Right kidney (tissue), 1 donor: ENCODE data around the gene VSTM2L.
A peak's percentile ranks its signal among the peaks of the same experiment; 100 is the strongest.

Source experiments
- DNase-seq: peaks from one replicate; pipeline ENCODE4 v3.0.0-alpha.2; 2016

The VSTM2L gene

DNA sequence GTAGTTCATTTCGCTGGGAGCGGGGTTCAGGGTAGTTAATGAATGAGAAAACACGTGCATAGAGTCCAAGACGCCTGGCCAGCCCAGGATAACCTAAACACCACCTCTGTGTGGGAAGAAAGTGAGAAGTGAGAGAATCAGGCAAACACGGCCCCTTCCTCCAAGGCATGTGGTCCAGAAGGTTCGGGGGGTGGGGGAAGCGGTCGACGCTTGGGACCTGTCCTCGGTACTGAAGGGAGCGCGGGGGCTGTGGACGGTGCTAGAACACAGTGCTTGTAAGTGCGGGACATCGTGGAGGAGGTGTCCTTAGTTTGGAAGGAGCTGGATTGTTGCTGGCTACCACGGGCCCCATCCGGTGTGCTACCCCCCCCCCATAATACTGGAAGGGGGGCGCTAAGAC is 1.7 kb upstream of the VSTM2L start:
- DNase-seq, result no peak

- DNase-seq, result peak; percentile 59
Measured at GRCh38 chr20:37901654-37902503, 1.0 kb upstream of the VSTM2L start.

DNA sequence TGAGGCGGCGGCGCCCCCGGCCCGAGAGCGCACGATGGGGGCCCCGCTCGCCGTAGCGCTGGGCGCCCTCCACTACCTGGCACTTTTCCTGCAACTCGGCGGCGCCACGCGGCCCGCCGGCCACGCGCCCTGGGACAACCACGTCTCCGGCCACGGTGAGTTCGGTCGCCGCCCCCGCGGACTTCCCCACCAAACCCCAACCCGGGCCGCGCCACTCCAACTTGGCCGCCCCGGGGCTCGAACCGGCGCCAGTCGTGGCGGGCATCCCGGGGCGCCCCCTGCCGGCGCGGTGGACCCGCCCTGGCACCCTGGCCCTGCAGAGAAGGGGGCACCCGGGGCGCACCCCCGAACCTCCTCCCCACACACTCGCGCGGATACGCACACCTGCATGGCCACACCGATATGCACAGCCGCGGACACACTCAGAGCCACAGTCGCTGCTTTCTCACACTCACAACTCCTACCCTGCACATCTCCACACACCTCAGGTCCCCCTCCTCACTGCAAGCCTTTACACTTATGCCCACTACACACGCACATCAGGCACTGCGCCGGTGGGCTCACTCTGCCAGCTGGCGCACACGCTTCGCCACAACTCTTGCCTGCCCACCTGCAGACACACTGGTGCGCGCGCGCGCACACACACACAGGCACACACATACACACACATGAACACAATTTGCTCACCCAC is 535 bp downstream of the VSTM2L start:
- DNase-seq, result no peak

GRCh38 chr20:37904008-37904642 is 1.2 kb downstream of the VSTM2L start:
- DNase-seq, result no peak

GRCh38 chr20:37904845-37905373 is 2.0 kb downstream of the VSTM2L start:
- no peak for DNase-seq

DNA sequence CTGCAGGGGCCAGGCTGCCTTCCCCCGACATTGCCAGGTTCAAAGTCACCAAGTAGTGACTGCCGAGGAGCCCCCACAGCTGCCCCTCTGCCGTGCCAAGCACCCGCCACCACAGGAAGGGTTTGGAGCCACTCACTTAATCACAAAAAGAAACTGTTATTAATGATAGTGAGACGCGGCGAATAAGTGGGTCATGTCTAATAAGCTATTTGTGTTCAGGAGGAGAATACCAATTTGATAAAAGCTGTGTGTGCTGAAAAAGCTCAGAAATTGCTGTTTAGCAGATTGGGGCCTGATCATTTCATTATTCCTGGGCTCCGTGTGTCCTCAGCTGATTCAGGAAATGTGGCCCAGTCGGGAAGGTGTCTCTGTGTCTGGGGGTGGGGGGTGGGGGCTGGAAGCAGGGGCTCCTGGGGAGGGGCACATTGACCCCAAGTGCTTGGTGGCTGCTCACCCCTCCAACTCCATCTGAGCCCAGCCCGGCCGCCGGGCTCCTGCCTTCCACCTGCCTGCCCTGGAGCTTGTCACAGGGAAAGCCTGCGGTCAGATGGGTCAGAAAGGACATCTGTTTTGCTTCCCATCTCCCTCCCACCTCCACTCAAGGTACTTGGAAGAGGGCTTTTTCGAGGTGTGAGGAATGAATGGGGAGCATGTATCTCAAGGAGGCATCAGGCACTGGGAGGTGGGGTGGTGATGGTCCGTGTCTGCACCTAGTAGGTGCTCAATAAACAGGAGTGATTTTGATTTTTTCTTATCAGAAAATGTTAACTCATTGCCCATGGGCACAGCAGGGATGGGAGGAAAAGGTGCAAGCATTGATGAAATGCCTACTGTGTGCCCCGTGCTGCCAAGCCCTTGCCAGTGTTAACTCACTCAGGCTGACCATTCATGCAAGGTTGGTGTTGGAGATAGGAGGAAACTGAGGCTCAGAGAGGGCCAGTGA is 3.0 kb downstream of the VSTM2L start:
- no peak for DNase-seq

DNA sequence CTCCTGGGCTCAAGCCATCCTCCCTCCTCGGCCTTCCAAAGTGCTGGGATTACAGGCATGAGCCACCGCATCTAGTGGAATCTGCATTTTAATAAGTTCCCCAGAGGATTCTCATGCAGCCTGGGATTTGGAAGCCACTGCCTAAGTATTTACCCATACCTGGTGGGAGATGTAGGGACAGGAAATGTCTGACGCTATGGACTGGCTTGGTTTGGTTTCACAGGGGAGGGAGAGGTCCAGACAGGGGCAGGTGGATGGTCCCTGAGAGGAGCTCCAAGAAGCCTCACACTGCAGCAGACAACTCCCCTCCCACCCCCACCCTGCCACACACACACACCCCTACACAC is 4.4 kb downstream of the VSTM2L start:
- DNase-seq, result no peak

DNA sequence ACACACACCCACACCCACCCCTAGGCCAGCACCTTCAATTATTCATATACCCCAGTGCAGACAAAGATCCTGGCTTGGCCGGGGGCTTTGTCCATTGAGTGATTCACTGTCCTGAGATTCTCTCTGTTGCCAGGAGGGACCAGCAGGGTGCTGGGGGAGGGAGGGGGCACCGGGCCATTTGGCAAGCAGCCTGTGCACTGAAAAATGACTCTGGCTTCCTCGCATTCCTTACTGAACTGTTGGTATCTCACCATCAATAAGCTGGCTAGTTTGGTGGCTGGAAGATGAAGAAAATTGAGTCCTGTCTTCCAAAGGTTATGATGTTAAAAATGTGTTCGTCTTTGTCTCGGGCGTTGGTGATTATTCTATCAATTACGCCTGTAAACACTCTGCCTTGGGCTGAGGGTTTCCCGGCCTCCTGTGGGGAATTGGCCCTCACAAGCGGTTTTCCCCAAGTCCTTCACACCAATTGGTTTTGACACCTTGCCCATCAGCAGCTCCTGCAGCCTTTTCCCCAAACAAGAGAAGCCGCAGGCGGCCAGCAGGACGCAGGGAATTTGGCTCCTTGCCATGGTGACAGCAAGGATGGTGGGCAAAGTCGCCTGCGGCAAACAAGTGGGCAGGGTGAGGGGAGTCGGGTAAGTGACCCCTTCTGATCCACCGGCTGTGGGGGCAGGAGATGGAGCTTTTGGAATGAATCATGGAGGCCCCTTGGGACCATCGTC is 4.9 kb downstream of the VSTM2L start:
- DNase-seq, result no peak

- no peak for DNase-seq
Measured at GRCh38 chr20:37911261-37911660, 8.3 kb downstream of the VSTM2L start.

DNA sequence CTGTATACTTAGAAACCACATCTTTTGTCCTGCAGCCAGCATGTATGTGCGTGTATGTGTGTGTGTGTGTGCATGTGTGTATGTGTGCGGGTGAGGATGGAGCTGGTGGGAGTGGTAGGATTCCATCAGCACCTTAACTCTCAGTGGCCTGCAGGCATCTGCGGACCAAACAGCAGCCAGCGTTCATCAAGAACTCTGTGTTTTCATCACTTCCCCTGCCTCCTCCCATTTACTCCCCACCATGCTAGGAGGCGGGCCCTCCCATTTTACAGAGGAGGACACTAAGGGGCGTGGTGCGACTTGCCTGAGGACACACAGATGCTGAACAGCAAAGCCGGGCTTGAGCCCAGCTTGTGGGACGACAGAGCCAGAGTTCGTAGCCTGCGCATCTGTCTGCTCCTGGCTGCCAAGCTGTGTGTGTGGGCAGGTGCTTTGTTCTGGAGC is 8.9 kb downstream of the VSTM2L start:
- no peak for DNase-seq

- DNase-seq, result no peak
Measured at GRCh38 chr20:37912874-37913273, 9.9 kb downstream of the VSTM2L start.

DNA sequence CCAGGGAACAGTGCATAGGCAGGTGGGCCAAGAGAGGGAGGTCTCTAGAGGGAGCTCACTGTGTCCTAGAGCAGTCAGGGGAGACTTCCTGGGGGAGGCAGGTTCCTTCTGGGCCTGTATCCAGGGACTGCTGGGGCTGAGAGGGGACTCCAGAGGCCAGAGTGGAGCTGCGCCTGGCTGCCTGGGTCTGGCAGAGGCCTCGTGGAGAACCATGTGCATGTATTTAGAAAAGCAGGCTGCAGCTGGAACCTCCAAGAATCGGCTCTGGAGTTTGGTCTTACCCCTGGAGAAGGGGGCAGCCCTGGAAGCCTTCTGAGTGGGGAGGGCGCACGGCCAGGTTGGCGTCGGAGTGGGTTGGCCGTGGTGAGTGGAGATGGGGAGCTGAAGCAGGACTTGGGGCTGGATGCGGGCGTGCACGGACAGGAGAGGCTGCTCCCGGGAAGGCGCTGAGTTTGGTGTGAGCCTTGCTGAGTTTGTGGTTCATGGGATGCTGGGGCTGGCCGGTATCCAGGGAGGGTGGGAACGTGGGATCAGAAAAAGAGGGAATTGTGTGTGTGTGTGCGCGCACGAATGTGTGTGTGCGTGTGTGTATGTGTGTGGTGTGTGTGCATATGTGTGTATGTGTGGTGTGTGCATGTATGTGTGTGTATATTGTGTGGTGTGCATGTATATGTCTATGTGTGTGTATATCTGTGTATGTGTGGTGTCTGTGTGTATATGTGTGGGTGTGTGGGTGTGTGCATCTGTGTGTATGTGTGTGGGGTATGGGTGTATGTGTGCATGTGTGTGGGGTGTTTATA is 10.8 kb downstream of the VSTM2L start:
- no peak for DNase-seq

- no peak for DNase-seq
Measured at GRCh38 chr20:37914367-37914671, 11.4 kb downstream of the VSTM2L start.

- peak; percentile 72 for DNase-seq
Measured at GRCh38 chr20:37914672-37915433, 11.9 kb downstream of the VSTM2L start.

DNA sequence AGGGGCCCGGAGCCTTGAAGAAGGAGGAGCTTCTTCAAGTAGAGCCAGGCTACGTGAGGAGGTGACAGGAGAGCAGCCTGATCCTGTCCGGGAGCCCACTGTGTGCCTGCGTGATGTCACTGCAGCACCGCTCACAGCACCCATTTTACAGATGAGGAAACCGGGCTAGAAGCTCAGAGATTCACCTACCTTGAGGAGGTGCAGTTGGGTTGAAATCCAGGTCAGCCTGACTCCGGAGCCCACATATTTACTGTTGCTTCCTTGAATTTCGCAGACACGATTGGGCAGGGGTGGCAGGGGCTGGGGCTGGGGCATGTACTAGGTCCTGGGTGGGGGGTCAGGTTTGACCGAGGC is 12.5 kb downstream of the VSTM2L start:
- DNase-seq, result no peak

DNA sequence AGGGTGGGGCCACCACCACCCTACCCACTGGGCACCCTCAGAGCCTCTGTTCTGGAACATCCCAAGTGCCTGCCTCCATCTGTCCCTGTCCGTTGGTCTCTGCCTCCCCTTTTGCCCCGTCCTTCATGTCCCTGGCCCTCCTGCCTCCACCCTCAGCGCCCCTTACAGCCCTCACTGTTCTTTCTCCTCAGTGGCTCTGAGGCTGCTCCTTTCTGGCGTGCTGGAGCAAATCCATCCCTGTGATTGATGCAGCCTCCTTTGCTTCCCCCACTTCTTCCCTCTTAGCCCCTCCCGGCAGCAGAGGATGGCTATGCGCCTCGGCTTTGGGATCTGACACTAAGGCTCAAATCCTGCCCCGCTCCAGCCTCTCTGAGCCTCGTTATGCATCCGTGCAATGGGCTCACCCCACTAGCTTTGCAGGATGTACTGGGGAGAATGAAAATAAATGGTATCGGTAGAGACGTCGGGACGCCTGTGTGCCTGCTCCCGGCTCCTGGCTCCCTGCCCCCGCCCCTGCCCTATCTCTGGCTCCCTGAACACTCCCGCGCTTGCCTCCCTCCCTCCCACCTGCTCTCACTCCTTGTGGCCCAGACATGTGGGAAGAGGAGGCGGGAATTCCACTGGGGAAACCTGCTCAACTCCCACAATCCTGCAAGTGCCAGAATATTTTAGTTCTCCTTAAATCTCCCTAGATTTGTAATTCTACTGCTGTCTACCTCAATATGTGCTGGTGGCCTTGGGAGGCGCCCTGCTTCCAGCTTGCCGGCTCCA is 13.1 kb downstream of the VSTM2L start:
- DNase-seq, result peak; percentile 32

GRCh38 chr20:37917461-37917860 is 14.5 kb downstream of the VSTM2L start:
- no peak for DNase-seq

DNA sequence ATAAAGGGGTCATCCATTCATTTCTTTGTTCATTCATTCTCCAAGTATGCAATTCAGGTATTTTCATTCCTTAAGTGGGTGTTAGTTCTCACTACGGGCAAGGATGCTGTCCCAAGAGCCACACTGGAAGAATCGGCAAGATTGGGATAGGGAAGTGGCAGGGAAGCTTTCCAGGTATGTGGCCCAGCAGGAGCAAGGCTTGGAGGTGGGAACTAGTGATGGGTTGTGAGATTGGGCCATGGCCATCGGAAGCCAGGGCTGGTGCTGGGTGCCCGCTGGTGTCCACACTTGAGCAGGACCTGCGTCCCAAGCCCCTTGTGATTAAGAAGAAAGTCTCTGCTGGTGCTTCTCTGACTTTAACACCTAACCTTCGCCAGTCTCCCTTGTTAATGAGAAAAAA is 15.1 kb downstream of the VSTM2L start:
- no peak for DNase-seq

GRCh38 chr20:37919389-37920040 is 16.6 kb downstream of the VSTM2L start:
- no peak for DNase-seq
